LNCaP clone FGC (cell line): ENCODE results near the gene UBQLNL.

ENCODE experiments used
- DNase-seq: peaks from one replicate; pipeline ENCODE4 v3.0.0-alpha.2; 2011; ENCODE audit warnings: low read depth
- H3K4me3 ChIP-seq: 2 replicates; pipeline ENCODE4 v1.5.1; 2011; ENCODE audit warnings: mild to moderate bottlenecking, low read depth, low read length, control low read depth
- TF ChIP-seq, protein P1 (sequence below): IDR thresholded peaks from 2 replicates; pipeline ENCODE4 v1.5.1; 2012; ENCODE audit warnings: mild to moderate bottlenecking; ENCODE audit not compliant: control insufficient read depth, insufficient read depth; ENCODE audit errors: extremely low read depth

UBQLNL gene

DNA sequence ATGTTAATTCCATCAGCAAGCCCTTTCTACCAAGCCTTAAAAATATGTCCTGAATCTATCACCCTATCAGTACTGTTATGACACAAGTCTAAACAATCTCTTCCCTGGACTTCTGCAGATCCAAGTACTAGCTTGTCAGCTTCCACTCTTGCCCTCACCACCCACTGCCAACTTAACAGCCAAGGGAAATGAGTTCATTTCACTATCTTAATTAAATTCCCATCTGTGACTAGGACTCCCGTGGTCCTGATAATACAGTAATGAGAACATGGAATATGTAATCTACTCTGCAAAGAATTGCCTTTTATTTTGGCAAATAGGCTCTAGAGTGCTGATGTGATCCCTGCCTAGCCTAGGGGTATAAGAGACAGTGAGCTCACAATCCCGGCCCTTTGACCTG is 16.8 kb downstream of the UBQLNL start:
- H3K4me3 ChIP-seq = no peak overlapping the region
- DNase-seq = no peak
- TF ChIP-seq, protein P1, sequence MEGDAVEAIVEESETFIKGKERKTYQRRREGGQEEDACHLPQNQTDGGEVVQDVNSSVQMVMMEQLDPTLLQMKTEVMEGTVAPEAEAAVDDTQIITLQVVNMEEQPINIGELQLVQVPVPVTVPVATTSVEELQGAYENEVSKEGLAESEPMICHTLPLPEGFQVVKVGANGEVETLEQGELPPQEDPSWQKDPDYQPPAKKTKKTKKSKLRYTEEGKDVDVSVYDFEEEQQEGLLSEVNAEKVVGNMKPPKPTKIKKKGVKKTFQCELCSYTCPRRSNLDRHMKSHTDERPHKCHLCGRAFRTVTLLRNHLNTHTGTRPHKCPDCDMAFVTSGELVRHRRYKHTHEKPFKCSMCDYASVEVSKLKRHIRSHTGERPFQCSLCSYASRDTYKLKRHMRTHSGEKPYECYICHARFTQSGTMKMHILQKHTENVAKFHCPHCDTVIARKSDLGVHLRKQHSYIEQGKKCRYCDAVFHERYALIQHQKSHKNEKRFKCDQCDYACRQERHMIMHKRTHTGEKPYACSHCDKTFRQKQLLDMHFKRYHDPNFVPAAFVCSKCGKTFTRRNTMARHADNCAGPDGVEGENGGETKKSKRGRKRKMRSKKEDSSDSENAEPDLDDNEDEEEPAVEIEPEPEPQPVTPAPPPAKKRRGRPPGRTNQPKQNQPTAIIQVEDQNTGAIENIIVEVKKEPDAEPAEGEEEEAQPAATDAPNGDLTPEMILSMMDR = no peak

DNA sequence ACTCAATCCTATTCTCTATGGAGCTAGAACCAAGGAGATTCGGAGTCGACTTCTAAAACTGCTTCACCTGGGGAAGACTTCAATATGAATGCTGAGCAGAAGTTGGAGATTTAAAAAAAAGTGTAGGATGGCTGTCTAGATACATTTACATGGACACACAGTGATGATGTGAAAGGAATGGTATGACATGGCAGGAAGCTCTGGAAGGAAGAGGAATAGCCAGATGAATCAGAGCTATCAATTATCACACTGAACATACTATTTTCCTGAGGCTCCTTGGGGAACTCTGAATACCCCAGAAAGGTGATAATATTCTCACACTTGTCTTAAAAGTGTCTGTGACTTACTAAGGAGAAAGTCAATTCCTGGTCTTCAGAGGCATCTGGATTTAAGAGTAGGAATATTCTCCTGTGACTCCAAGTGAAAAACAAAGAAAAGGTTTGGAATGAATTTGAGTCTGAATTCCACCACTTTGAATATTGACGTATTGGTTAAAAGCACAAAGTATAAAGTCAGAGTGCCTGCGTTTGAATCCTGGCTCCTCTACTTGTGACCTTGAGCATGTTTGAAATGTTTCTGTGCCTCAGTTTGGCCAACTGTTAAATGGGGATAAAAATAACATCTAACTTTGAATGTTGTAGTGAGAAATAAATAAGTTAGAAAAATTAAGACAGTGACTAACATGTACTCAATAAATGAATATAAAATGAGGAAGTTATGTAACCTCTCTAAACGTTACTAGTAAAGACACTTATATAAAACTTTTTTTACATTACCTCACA is 26.7 kb downstream of the UBQLNL start:
- TF ChIP-seq, protein P1 = no peak
- no peak for DNase-seq
- H3K4me3 ChIP-seq = no peak overlapping the region

DNA sequence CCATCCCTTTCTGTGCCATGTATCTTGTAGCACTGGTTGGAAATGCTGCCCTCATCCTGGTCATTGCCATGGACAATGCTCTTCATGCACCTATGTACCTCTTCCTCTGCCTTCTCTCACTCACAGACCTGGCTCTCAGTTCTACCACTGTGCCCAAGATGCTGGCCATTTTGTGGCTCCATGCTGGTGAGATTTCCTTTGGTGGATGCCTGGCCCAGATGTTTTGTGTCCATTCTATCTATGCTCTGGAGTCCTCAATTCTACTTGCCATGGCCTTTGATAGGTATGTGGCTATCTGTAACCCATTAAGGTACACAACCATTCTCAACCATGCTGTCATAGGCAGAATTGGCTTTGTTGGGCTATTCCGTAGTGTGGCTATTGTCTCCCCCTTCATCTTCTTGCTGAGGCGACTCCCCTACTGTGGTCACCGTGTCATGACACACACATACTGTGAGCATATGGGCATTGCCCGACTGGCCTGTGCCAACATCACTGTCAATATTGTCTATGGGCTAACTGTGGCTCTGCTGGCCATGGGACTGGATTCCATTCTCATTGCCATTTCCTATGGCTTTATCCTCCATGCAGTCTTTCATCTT is 27.6 kb downstream of the UBQLNL start:
- TF ChIP-seq, protein P1 = no peak
- DNase-seq = no peak
- no peak overlapping the region for H3K4me3 ChIP-seq

DNA sequence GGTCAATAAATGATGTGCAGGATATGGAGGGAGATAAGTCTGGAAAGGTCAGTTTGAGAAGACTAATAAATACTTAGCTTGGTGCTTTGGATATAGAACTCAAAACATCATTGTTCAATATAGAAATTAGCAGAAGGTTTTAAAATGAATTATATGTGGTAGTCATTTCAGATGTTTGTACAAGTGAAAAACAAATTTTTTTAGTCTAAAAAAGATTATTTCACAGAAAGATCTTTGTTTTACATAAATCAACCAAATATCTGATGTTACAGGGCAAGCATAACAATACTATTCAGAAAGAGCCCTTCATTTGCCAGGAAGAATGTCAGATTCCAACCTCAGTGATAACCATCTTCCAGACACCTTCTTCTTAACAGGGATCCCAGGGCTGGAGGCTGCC is 28.1 kb downstream of the UBQLNL start, which contains the start of gene OR52D1:
OR52D1 (plus strand) TSS at position 301 of the 400 bp plus-strand sequence; CDS start at position 323, 22 bp downstream.
- no peak for DNase-seq
- TF ChIP-seq, protein P1 = no peak
- no peak within 1 kb of the TSS for H3K4me3 ChIP-seq

DNA sequence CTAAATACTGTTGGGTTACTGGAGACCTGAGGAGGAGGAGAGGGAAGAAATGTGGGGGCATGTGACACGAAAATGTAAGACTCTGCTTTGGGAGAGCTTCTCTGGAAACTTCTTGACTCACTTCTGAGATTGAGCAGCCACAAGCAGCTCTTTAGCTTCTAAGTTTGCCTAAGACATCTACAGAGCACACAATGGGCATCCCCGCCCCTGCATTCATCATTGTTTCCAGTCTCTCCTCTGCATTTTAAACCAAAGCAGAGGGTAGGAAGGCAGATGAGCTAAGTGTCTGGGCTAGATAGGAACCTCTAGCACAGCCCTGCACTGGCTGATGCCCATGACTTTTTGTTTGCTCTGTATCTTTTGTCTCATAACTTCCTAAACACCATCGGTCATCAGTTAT is 30.1 kb downstream of the UBQLNL start:
- TF ChIP-seq, protein P1 = no peak
- no peak for DNase-seq
- no peak overlapping the region for H3K4me3 ChIP-seq

DNA sequence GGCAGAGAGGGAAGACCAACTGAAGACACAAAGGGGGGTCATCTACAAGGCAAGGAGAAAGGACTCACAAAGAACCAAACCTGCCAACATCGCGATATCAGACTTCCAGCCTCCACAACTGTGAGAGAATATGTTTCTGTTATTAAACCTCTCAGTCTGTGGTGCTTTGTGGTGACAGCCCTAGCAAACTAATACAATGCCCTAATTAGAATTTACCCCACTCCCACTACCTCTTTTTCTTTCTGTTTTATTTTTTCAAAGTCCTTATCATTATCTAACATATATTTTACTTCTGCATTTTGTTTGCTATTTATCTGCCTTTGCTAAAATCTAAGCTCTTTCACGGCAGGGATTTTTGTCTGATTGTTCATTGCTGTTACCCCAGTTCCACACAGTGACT is 30.5 kb downstream of the UBQLNL start:
- TF ChIP-seq, protein P1 = no peak
- no peak overlapping the region for H3K4me3 ChIP-seq
- no peak for DNase-seq
